Hematopoietic multipotent progenitor cell treated with erythropoietin and hydrocortisone succinate and interleukin-3 and kit ligand, for 4 days (in vitro differentiated cells): ENCODE measurements around the gene INPP5F.
"Not testable (repeated sequence)": the region's sequence is repeated elsewhere in the genome, so short reads cannot be mapped to it uniquely, and the experiment has no call there.

ENCODE experiments used
- DNase-seq: peaks from one replicate; pipeline ENCODE4 v3.0.0-alpha.2; 2015

INPP5F gene

GRCh38 chr10:119824299-119824698 lies 98.4 kb downstream of the INPP5F start:
- no peak for DNase-seq

GRCh38 chr10:119826771-119827170 lies 100.9 kb downstream of the INPP5F start:
- DNase-seq = no peak

GRCh38 chr10:119827430-119827829 lies 101.6 kb downstream of the INPP5F start:
- no peak for DNase-seq

GRCh38 chr10:119829429-119829828 lies 103.6 kb downstream of the INPP5F start:
- DNase-seq = no peak

- no peak for DNase-seq
These were observed 105.0 kb downstream of the INPP5F start for GRCh38 chr10:119830851-119831250.

GRCh38 chr10:119831656-119832055 lies 105.8 kb downstream of the INPP5F start:
- DNase-seq = no peak

GRCh38 chr10:119832951-119833350 lies 107.1 kb downstream of the INPP5F start:
- DNase-seq = no peak

GRCh38 chr10:119834188-119834587 lies 108.3 kb downstream of the INPP5F start:
- peak; percentile 62 for DNase-seq

GRCh38 chr10:119845656-119846055 lies 119.8 kb downstream of the INPP5F start:
- DNase-seq = no peak

- no peak for DNase-seq
These were observed 123.4 kb downstream of the INPP5F start for GRCh38 chr10:119849031-119849789.

GRCh38 chr10:119849944-119850343 lies 124.1 kb downstream of the INPP5F start:
- DNase-seq = no peak

- DNase-seq = no peak
These were observed 126.4 kb downstream of the INPP5F start for GRCh38 chr10:119852277-119852676.

GRCh38 chr10:119852822-119853221 lies 127.0 kb downstream of the INPP5F start:
- no peak for DNase-seq

GRCh38 chr10:119853574-119853973 lies 127.7 kb downstream of the INPP5F start:
- no peak for DNase-seq

GRCh38 chr10:119858063-119858462 lies 132.2 kb downstream of the INPP5F start:
- DNase-seq = no peak

- DNase-seq = peak; percentile 77
These were observed 133.8 kb downstream of the INPP5F start for GRCh38 chr10:119859420-119860258.

GRCh38 chr10:119860866-119861607 lies 135.2 kb downstream of the INPP5F start:
- no peak for DNase-seq

GRCh38 chr10:119862524-119862923 lies 136.7 kb downstream of the INPP5F start:
- DNase-seq = no peak

- peak; percentile 48 for DNase-seq
These were observed 138.2 kb downstream of the INPP5F start for GRCh38 chr10:119863951-119864565.

- DNase-seq = no peak
These were observed 139.9 kb downstream of the INPP5F start for GRCh38 chr10:119865699-119866240.

- DNase-seq = no peak
These were observed 141.5 kb downstream of the INPP5F start for GRCh38 chr10:119867317-119867716.

- not testable (repeated sequence) for DNase-seq
These were observed 143.5 kb downstream of the INPP5F start for GRCh38 chr10:119869398-119869797.
